NOMO-1 treated with dmso at 0.1 percent for 144 hours (cell line): Measurements from ENCODE around the gene ALDH1L2.

Experiments used
- DNase-seq: peaks from one replicate; lab custom pipeline; 2025; ENCODE audit not compliant: unreplicated experiment; lab: John Stamatoyannopoulos, UW

Gene ALDH1L2

DNA sequence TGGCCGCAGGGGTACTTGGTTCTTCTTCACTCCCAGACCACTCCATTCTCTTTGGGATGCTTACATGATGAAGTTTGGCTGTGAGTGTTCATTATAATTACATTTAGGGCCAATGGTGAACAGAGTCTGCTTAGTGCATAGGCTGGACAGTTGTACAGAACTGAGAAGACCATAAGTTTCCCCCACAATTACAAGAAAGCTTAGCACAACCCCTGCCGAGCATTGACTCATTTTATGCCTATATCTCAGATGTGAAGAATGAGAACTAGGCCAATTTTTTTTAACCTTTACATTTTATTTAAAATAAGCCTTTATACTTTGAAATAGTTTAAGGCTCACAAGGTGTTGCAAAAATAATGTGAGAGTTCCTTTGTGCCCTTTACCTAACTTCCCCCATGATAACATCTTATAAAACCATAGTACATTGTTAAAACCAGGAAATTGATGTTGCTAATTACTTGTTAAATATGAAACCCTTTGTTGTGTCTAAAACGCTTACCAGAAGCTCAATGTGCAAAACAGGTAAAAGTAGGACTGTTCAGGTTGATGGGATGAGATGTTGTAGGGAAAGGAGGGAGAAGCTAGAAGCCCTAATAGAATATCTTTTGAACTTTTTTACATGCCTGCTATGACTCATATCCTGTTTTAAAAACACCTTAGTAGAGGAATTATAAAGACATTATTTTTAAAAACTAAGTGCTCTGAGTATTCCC, 47.2 kb downstream of the ALDH1L2 start:
- DNase-seq, result no peak

DNA sequence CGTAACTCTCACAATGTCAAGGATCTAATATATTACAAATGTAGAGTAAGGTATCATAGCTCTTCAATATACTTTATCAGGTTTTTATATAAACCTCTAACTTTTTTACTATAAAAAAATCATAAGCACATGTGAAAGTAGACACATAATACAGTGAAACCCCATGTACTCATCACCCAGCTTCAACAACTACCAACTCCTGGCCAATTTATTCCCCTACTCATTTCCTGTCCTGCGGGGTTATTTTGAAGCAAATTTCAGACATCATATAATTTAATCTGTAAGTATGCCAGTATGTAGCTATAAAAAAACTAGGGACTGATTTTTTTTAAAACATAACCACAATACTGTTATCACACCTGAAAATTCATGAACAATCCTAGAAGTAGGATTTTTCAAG, 50.4 kb downstream of the ALDH1L2 start:
- no peak for DNase-seq

DNA sequence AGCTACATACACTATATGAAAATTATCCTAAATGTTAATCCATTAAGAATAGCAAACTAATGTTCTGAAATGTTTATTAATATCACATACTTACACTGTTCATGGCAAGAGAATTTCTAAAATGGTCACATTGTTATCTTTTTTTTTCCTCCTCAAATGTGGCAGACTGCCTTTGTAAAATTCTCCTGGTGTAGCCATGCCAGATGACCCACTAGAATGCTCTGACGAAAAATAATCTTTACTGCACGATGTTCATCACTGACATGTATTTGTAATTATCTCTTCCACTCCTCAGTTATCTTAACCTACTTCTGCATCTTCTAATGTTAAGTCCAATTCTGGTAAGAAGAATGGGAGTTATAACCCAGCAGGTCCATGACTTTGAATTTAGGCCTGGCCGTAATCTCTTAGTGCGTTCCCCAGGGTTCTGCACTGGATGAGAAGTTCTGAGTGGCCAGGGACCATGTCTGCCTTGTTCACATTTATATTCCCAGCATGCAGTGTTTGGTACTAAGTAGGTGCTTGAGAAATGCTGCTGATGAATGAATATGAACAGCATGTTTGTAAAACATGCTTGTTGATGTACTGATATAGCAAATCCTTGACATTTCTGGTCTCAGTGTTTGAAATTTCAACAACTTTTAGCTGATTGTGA, 51.4 kb downstream of the ALDH1L2 start:
- DNase-seq, result no peak

GRCh38 chr12:105030820-105031807, 53.1 kb downstream of the ALDH1L2 start:
- no peak for DNase-seq

DNA sequence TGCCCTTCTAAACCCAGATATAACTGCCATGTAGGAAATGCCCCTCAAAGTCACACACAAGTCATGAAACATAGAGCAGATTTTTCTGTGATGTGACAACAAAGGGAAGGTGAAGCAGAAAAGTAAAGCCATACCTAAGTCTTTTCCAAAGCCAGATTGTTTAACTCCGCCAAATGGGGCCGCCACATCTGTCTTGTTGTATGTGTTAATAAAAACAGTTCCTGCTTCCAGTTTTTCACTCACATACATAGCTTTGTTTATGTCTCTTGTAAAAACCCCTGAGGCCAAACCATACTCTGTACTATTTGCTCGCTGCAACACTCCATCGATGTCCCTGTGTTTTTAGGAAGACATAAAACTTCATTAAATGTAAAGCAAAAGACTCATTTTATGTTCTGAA, 57.8 kb downstream of the ALDH1L2 start:
- DNase-seq, result no peak

- no peak for DNase-seq
Observed at GRCh38 chr12:105025890-105026289, 58.4 kb downstream of the ALDH1L2 start.

DNA sequence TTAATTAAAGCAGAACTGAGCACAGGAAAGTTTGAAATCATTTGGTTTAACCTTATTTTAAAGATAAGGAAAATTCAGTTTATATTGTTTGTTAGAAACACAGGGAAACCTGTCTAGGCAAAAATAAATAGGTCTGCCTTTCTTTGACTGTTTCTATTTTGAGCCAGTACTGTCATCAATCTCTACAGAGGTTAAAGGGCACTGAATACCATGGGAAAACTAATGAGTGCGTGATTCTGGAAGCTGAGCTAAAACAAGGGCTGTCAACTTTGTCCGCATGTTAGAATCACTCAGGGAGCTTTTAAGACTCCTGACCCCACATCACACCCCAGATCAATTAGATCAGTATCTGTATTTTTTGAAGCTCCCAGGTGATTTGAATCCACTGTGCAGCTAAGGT, 59.3 kb downstream of the ALDH1L2 start:
- DNase-seq, result no peak

- no peak for DNase-seq
Observed at GRCh38 chr12:105020241-105020962, 63.9 kb downstream of the ALDH1L2 start.

DNA sequence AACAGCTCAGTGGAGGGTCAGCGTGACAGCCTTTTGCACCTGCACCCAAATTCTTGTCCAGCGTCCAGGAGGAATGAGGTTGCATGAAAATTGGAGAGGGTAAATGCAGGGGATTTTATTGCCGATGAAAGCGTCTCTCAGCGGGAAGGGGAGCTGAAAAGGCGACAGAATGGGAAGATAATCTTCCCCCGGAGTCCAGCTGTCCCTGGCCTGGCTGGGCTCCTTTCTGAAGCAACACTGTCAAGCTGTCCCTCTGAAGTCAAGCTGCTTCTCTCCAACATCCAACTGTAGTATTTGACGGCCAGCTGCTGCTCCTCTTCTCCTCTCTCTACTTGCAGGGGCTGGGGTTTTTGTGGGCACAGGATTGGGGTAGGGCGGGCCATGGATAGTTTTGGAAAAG, 65.5 kb downstream of the ALDH1L2 start:
- DNase-seq, result no peak

DNA sequence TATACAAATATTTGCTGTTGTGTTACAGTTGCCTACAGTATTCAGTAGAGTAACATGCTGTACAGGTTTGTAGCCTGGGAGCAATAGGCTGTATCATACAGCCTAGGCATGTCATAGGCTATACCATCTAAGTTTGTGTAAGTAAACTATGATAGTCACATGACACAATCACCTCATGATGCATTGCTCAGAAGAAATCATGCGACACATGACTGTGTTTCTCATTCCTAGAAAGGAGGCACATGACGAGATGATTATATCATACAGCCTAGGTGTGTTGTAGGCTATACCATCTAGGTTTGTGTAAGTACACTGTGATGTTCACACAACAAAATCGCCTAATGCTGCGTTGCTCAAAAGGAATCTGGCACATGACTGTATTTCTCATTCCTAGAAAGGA, 66.2 kb downstream of the ALDH1L2 start:
- no peak for DNase-seq

DNA sequence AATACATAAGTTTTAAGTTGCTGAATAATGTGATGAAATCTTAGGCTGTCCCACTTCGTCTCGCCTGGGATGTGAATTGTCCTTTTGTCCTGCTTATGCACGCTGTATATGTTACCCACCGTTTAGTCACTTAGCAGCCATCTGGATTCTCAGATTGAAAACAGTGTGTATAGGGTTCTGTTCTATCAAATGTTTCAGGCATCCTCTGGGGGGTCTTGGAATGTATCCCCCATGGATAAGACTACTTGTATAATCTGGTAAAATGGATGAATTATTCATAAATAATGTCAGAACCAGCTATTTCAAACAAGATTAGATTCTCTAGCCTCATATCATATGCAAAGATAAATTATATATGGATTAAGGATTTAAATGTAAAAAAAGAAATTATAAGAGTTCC, 68.7 kb downstream of the ALDH1L2 start:
- no peak for DNase-seq

DNA sequence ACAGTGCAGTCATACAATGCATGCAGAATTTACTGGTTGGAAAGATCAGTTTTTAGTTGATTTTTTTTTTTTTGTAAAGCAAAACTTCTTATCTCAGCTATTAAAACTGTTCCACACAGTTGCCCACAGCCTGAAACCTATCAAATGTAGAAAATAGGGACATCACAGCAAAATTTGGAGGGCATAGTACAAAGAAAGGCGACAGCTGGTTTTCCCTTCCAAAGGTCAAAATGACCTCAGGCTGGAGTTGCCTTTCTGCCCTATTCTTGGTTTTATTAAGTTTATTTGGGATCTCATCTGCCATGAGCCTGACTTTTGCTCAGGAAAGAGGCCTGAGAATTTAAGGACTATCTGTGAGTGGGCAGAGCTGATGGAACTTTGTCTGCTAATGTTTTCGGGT, 69.7 kb downstream of the ALDH1L2 start:
- DNase-seq, result no peak

DNA sequence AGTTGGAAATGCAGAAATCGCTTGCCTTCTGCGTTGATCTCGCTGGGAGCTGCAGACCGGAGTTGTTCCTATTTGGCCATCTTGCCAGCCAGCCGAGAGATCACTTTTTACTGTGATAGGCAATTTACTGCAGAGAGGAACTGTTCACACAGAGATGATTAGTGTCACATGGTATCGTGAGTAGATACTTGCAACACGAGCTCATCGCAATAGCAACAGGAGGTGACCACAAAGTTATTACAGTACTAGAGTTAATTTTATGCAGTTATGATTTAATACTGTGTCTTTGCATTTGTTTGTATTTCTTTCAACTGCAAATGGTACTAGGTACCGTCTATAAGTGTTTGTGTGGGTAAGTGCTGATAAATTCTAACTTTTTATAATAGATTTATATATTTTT, 70.4 kb downstream of the ALDH1L2 start:
- no peak for DNase-seq

DNA sequence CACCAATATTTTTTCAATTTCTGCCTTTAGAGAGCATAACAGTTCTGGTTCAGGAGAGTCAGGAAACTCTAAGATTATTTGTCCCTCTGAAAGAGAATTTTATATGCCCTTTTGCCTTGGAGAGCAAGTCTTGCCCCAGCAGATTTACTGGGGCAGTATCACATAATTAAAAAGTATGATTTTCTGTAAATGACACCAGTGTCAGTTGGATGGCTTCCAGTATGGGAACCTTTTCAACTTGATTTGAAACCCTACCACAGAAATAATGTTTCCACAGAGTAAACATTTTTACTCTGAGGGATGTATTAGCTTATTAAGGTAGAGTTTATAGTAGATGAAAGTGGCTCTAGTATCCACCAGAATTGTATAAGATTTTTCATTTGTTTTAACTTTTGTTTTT, 82.8 kb downstream of the ALDH1L2 start:
- no peak for DNase-seq

- DNase-seq, result no peak
Observed at GRCh38 chr12:104999347-104999685, 84.9 kb downstream of the ALDH1L2 start.

- DNase-seq, result no peak
Observed at GRCh38 chr12:104998423-104999346, 85.6 kb downstream of the ALDH1L2 start.

- no peak for DNase-seq
Observed at GRCh38 chr12:104997541-104997940, 86.7 kb downstream of the ALDH1L2 start.

DNA sequence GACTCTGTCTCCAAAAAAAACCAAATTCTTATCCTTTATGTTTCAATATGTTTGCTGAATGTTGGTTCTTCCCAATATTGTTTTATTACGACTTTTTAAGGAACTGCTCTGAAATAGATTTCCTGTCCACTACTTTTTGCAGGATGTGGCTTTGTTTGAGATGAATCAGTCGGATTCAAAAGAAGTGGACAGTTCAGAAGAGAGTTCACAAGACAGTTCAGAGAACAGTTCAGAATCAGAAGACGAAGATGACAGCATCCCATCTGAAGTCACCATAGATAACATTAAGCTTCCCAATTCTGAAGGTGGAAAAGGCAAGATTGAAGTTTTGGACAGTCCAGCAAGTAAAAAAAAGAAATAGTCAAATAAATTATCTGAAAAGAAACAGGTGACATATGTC, 89.9 kb downstream of the ALDH1L2 start:
- no peak for DNase-seq

DNA sequence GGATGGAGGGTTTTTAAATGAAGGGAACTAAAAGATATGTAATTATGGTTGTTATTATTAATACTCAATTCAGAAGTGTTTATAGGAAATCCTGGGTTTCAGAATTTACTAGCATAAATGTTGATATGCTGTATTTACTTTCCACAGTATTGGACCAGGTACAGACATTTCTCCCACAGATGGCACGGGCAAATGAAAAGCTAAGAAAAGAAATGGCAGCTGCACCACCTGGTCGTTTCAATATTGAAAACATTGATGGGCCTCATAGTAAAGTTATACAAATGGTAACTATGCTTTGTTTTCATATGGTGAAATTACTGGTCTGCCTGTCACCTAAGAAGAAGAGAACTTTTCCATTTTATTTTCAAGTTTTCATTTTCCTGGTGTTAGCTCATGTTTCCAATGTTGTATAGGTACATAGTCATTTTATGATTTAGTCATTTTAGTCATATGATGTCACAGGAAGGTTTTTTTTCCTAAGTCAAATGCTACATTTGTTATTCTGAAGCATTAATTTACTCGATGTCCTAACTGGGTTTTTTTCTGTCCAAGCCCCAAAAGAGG, 92.6 kb downstream of the ALDH1L2 start:
- no peak for DNase-seq

DNA sequence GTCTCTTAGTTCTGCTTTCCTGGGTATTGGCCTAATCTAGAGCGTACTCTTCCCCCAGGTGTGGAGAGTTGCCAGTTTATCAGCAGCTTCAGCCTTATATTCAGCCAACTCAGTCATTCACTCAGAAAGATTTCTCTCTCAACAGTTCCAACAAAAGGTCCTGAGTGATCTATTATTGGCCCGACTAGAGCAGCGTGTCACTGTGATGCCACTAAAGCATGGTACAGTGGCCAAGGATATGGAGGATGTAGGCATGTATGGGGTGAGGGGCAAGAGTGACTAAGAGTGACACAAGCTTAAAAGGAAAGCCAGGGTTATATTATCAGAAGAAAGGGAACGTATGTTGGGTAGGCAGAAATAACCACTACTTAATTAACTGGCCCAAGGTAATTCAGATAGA, 93.3 kb downstream of the ALDH1L2 start:
- no peak for DNase-seq
